NT2/D1 (cell line): ENCODE data around the gene LHFPL3.
A peak's percentile ranks its signal among the peaks of the same experiment; 100 is the strongest.
"Not testable (repeated sequence)": the region's sequence is repeated elsewhere in the genome, so short reads cannot be mapped to it uniquely, and the experiment has no call there.

ENCODE experiments used
- DNase-seq: peaks from one replicate; pipeline ENCODE4 v3.0.0-alpha.2; 2011; ENCODE audit warnings: low read depth, low spot score
- H3K27me3 ChIP-seq: 2 replicates; pipeline ENCODE4 v1.6.0; 2011; ENCODE audit warnings: mild to moderate bottlenecking; ENCODE audit not compliant: insufficient read length, insufficient read depth
- H3K36me3 ChIP-seq: 2 replicates; pipeline ENCODE4 v1.6.1; 2011; ENCODE audit warnings: mild to moderate bottlenecking, low read length, mixed read lengths; ENCODE audit not compliant: insufficient read depth, insufficient read length
- H3K4me1 ChIP-seq: 2 replicates; pipeline ENCODE4 v1.5.1; 2011; ENCODE audit not compliant: insufficient read depth, insufficient read length
- H3K4me3 ChIP-seq: 2 replicates; pipeline ENCODE4 v1.5.1; 2011; ENCODE audit warnings: low read depth; ENCODE audit not compliant: insufficient read length
- H3K9ac ChIP-seq: 2 replicates; pipeline ENCODE4 v1.6.0; 2011; ENCODE audit warnings: low read depth; ENCODE audit not compliant: insufficient read length
- H3K9me3 ChIP-seq: 2 replicates; pipeline ENCODE4 v1.5.1; 2011; ENCODE audit warnings: mild to moderate bottlenecking, low read length; ENCODE audit not compliant: insufficient read depth
- SUZ12 ChIP-seq: IDR thresholded peaks from 2 replicates; pipeline ENCODE4 v1.6.1; 2011; ENCODE audit not compliant: insufficient read length, insufficient read depth; ENCODE audit errors: extremely low read depth
- YY1 ChIP-seq: IDR thresholded peaks from 2 replicates; pipeline ENCODE4 v1.6.1; 2011; ENCODE audit not compliant: insufficient read length, insufficient read depth
- ZNF274 ChIP-seq: IDR thresholded peaks from 2 replicates; pipeline ENCODE4 v1.6.1; 2011; ENCODE audit warnings: mild to moderate bottlenecking, low read depth, low read length

LHFPL3 gene

DNA sequence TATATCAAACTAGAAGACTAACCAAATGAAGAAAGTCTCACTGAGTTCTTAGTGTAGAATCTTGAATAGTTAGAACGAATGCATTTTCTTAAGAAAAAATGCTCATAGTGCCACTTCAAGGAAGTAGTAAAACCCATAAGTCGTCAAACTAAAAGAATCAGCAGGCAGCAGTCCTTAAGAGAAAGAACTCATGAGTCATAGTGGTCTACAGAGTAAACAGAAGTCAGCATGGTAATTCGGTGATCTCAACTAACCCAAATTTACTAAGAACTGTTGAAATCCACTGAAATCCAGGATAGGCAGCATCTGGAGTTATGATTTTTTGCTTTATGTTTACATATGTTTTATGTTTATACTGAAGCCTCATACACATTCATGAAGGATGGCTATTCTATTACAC is 256.2 kb downstream of the LHFPL3 start:
- Histone ChIP-seq H3K36me3 (no peaks in the 10 kb centered on the region), H3K9ac (no peak overlapping the region), H3K9me3 (no peaks in the 10 kb centered on the region), H3K4me3 (no peak overlapping the region), H3K4me1 (no peaks in the 10 kb centered on the region), H3K27me3 (no peaks in the 10 kb centered on the region)
- no peak for DNase-seq
- TF ChIP-seq SUZ12, result no peak

DNA sequence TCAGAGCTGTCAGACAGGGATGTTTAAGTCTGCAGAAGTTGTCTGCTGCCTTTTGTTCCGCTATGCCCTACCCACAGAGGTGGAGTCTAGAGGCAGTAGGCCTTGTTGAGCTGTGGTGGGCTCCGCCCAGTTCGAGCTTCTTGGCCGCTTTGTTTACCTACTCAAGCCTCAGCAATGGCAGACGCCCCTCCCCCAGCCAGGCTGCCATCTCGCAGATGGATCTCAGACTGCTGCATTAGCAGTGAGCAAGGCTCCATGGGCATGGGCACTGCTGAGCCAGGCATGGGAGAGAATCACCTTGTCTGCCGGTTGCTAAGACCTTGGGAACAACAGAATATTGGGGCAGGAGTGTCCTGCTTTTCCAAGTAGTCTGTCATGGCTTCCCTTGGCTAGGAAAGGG is 267.2 kb downstream of the LHFPL3 start:
- H3K4me1 ChIP-seq, DNase-seq, H3K27me3 ChIP-seq, H3K4me3 ChIP-seq, H3K9ac ChIP-seq, H3K36me3 ChIP-seq, H3K9me3 ChIP-seq: not testable (repeated sequence)

DNA sequence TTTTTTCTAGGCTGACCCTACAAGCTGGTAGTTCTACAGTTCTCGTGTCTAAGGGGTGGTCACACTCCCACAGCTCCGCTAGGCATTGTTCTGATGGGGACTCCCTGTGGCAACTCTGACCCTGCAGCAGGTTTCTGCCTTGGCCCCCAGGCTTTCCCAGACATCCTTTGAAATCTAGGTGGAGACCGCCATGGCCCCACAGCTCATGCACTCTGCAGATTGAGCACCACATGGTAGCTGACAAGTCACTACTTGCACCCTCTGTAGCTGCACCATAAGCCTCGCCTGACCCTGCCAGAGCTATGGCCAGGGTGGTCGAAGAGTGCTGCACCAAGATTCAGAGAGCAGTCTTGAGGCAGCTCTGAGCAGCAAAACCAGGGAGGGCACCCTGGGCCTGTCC is 275.6 kb downstream of the LHFPL3 start:
- no peak for TF ChIP-seq ZNF274
- no peak for TF ChIP-seq YY1
- no peak for TF ChIP-seq SUZ12
- H3K4me3 ChIP-seq, result no peak overlapping the region

DNA sequence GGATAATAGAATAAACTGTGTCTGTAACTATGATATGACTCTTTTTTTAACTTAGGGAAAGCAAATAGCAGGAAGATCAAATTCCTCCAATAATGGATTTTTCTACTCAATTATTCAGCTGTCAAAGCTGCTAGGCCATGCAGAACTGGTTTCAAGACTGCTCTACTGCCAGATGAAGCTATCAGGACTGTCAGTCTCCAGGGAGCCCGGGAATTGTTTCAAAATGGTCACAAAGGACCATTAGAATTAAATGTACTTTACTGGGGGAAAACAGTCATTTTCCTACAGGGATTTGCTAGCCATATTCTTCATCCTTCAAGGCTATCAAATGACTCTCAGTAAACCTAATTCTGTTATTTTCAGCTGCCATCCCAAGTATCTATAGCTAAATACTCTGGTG is 276.3 kb downstream of the LHFPL3 start:
- no peaks in the 10 kb centered on the region for H3K36me3 ChIP-seq
- H3K4me3 ChIP-seq, result no peak overlapping the region
- H3K27me3 ChIP-seq, result no peaks in the 10 kb centered on the region
- H3K4me1 ChIP-seq, result no peaks in the 10 kb centered on the region
- TF ChIP-seq ZNF274 (no peak), SUZ12 (no peak), YY1 (no peak)
- H3K9me3 ChIP-seq, result no peaks in the 10 kb centered on the region
- no peak overlapping the region for H3K9ac ChIP-seq
- no peak for DNase-seq

More for the DNA sequence above, 275.6 kb downstream of the LHFPL3 start:
- no peaks in the 10 kb centered on the region for H3K36me3 ChIP-seq
- DNase-seq, result no peak
- no peaks in the 10 kb centered on the region for H3K9me3 ChIP-seq
- no peak overlapping the region for H3K9ac ChIP-seq
- no peaks in the 10 kb centered on the region for H3K4me1 ChIP-seq
- no peaks in the 10 kb centered on the region for H3K27me3 ChIP-seq

DNA sequence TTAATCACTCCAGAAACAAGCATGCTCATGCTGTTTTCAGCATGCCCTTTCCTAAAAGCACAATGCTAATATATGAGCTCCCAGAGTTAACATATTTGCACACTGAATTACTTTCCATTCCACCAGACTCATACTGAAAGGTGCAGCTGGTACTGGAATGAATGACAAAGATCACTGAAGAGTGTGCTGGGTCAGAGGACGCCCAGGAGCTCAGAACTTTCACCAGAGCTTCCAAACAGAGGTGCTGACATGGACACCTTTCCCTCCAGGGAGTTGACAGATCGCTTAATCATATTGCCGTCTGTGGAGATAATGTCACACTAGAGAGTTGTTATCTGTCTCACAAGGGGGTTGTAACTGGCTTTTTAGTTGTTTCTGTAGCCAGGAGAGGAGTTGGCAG is 292.9 kb downstream of the LHFPL3 start:
- no peak overlapping the region for H3K4me3 ChIP-seq
- TF ChIP-seq ZNF274, result no peak
- TF ChIP-seq YY1, result no peak
- no peak for TF ChIP-seq SUZ12
- no peaks in the 10 kb centered on the region for H3K9me3 ChIP-seq
- H3K27me3 ChIP-seq, result no peaks in the 10 kb centered on the region
- no peaks in the 10 kb centered on the region for H3K4me1 ChIP-seq
- DNase-seq, result no peak
- no peak overlapping the region for H3K9ac ChIP-seq
- H3K36me3 ChIP-seq, result no peaks in the 10 kb centered on the region

DNA sequence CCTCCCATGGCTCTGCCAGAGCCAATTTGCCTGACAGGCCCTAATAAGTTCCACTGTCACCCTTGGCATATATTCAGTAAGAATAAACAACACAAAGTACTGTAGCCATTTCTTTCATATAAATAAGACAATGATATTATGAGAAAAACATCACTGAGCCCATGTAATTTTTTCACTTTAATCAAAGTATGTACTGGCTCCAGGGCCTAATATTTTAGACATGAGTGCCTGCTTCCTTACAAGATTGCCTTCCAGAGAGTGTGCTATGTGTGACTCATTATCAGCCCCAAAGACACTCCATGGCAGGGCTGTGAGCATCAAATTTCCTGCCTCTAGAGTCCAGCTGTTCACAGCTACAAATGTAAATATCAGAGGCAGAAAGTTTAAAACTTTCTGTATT is 297.6 kb downstream of the LHFPL3 start:
- Histone ChIP-seq H3K4me3 (no peak overlapping the region), H3K27me3 (no peaks in the 10 kb centered on the region), H3K4me1 (no peaks in the 10 kb centered on the region), H3K36me3 (no peaks in the 10 kb centered on the region), H3K9ac (no peak overlapping the region), H3K9me3 (no peaks in the 10 kb centered on the region)
- no peak for TF ChIP-seq YY1
- TF ChIP-seq ZNF274, result no peak
- TF ChIP-seq SUZ12, result no peak
- no peak for DNase-seq

DNA sequence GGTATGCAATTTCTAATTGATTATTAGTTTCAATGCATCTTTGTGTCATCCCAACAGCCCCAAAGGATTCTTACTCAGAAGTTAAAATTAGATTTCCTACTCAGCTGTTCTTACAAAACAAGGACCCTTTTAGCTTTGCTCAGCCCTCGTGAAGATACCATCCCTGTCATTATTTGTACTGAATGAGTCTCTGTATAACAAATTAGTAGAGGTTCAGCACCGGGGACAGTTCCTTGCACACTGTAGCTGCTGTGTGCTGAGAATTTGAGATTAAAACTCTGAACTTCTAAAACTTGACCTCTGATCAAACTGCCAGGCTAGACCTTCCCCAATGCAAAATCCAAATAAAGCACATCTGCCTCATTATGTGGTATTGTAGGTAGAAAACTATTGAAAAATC is 299.1 kb downstream of the LHFPL3 start:
- Histone ChIP-seq H3K4me3 (no peak overlapping the region), H3K9ac (no peak overlapping the region), H3K36me3 (no peaks in the 10 kb centered on the region), H3K9me3 (no peaks in the 10 kb centered on the region), H3K4me1 (no peaks in the 10 kb centered on the region), H3K27me3 (no peaks in the 10 kb centered on the region)
- TF ChIP-seq ZNF274 (no peak), SUZ12 (no peak), YY1 (no peak)
- peak; percentile 18 for DNase-seq

DNA sequence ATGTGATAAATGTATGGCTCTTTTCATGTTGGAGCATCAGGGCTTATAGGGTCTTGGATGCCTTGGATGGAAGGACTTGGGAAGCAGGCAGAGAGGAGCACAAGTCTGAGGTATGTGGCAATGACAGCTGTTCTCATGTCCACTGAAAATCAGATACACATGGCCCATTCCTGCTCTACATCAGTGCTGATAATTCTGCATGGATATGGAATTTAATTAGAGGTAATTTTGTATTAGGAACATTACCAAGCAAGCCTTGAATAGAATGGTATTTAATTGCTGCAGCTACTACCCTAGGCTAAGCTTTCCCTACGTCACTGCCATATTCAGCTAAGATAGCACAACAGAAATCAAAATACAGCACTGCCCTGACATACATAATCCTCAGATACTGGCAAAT is 299.6 kb downstream of the LHFPL3 start:
- H3K9ac ChIP-seq, result no peak overlapping the region

More for the DNA sequence above, 299.6 kb downstream of the LHFPL3 start:
- Histone ChIP-seq H3K27me3 (no peaks in the 10 kb centered on the region), H3K36me3 (no peaks in the 10 kb centered on the region), H3K4me1 (no peaks in the 10 kb centered on the region), H3K9me3 (no peaks in the 10 kb centered on the region), H3K4me3 (no peak overlapping the region)
- DNase-seq, result no peak
- TF ChIP-seq YY1, result no peak
- TF ChIP-seq ZNF274, result no peak
- TF ChIP-seq SUZ12, result no peak
